Uterus (tissue), 2 donors: ENCODE measurements around the gene BICRAL.

Source experiments
- POLR2A ChIP-seq, 2 donors: fragments of 450-650 bp; IDR thresholded peaks; one replicate each; pipeline ENCODE4 v1.6.1; 2016; ENCODE audit warnings: antibody characterized with exemption in 2 of 2, mild to moderate bottlenecking in 1 of 2, moderate library complexity in 1 of 2
- TF ChIP-seq, protein P1 (sequence below), 4 experiments: fragments of 200-600 bp in 2 of 4; fragments of 450-650 bp in 2 of 4; sonication (generic) in 2 of 4; IDR thresholded peaks; one replicate each; pipeline ENCODE4 v1.5.1; 2016 to 2019; ENCODE audit warnings: antibody characterized with exemption in 4 of 4, mild to moderate bottlenecking in 2 of 4, moderate library complexity in 1 of 4

DNA sequence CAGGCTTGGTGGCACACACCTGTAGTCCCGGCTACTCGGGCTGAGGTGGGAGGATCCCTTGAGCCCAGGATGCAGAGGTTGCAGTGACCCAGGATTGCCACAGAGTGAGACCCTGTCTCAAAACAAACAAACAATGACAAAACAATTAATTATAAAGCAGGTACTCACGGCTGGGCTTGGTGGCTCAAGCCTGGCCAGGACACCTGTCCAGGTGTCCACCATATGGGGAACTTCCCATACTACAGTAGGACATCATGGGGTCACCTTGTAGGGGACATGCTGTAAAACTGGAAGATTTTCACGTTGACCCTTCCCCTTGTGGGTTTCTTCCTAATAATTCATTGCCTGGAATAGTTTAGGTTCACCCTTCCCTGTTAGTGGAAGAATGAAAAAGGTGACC is 66.8 kb downstream of the BICRAL start:
- TF ChIP-seq, protein P1, sequence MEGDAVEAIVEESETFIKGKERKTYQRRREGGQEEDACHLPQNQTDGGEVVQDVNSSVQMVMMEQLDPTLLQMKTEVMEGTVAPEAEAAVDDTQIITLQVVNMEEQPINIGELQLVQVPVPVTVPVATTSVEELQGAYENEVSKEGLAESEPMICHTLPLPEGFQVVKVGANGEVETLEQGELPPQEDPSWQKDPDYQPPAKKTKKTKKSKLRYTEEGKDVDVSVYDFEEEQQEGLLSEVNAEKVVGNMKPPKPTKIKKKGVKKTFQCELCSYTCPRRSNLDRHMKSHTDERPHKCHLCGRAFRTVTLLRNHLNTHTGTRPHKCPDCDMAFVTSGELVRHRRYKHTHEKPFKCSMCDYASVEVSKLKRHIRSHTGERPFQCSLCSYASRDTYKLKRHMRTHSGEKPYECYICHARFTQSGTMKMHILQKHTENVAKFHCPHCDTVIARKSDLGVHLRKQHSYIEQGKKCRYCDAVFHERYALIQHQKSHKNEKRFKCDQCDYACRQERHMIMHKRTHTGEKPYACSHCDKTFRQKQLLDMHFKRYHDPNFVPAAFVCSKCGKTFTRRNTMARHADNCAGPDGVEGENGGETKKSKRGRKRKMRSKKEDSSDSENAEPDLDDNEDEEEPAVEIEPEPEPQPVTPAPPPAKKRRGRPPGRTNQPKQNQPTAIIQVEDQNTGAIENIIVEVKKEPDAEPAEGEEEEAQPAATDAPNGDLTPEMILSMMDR (IDR thresholded peaks at IDR 0.05) = no peak
- TF ChIP-seq POLR2A (IDR thresholded peaks at IDR 0.05) = no peak
